ENCODE measurements around the gene FREY1.

Gene FREY1

GRCh38 chr11:45928535-45929215 is 21.6 kb upstream of the FREY1 start:
- no peak for DNase-seq

- DNase-seq = no peak
Observed at GRCh38 chr11:45927684-45928413, 20.8 kb upstream of the FREY1 start.

- no peak for DNase-seq
Observed at GRCh38 chr11:45927332-45927683, 20.2 kb upstream of the FREY1 start.

- DNase-seq = no peak
Observed at GRCh38 chr11:45926536-45927331, 19.7 kb upstream of the FREY1 start.

- DNase-seq = no peak
Observed at GRCh38 chr11:45926001-45926401, 18.9 kb upstream of the FREY1 start.

GRCh38 chr11:45925550-45925949 is 18.5 kb upstream of the FREY1 start:
- DNase-seq = no peak

- no peak for DNase-seq
Observed at GRCh38 chr11:45924927-45925326, 17.9 kb upstream of the FREY1 start.

- no peak for DNase-seq
Observed at GRCh38 chr11:45924036-45924915, 17.2 kb upstream of the FREY1 start.

GRCh38 chr11:45922425-45923082 is 15.5 kb upstream of the FREY1 start, which contains the start of gene LARGE2:
TSS of gene LARGE2 (plus strand) at chr11:45922656. CDS start at chr11:45922883, 227 bp downstream.
- DNase-seq = peak; percentile 50

GRCh38 chr11:45921561-45922424 is 14.7 kb upstream of the FREY1 start:
- DNase-seq = no peak

GRCh38 chr11:45920531-45921477 is 13.7 kb upstream of the FREY1 start:
- no peak for DNase-seq

- DNase-seq = no peak
Observed at GRCh38 chr11:45919806-45920530, 12.9 kb upstream of the FREY1 start.

- DNase-seq = no peak
Observed at GRCh38 chr11:45918962-45919675, 12.0 kb upstream of the FREY1 start.

GRCh38 chr11:45918331-45918941 is 11.4 kb upstream of the FREY1 start:
- peak; percentile 66 for DNase-seq

GRCh38 chr11:45917623-45918330 is 10.7 kb upstream of the FREY1 start, which contains the start of gene PEX16:
TSS of gene PEX16 (minus strand) at chr11:45917877. CDS start at chr11:45917811, 66 bp downstream.
- DNase-seq = peak; percentile 98

GRCh38 chr11:45917286-45917622 is 10.2 kb upstream of the FREY1 start:
- DNase-seq = no peak

- DNase-seq = no peak
Observed at GRCh38 chr11:45915446-45915845, 8.4 kb upstream of the FREY1 start.
